DMS114 treated with DMSO at 0.1 percent for 48 hours (cell line): ENCODE measurements around the gene PDZD2.

Source experiments
- DNase-seq: peaks from one replicate; lab custom pipeline; 2025; ENCODE audit not compliant: unreplicated experiment; lab: John Stamatoyannopoulos, UW

The PDZD2 gene

GRCh38 chr5:31637851-31638250, 1.1 kb upstream of the PDZD2 start:
- no peak for DNase-seq

- DNase-seq, result no peak
Observed at GRCh38 chr5:31638345-31638744, 586 bp upstream of the PDZD2 start.

DNA sequence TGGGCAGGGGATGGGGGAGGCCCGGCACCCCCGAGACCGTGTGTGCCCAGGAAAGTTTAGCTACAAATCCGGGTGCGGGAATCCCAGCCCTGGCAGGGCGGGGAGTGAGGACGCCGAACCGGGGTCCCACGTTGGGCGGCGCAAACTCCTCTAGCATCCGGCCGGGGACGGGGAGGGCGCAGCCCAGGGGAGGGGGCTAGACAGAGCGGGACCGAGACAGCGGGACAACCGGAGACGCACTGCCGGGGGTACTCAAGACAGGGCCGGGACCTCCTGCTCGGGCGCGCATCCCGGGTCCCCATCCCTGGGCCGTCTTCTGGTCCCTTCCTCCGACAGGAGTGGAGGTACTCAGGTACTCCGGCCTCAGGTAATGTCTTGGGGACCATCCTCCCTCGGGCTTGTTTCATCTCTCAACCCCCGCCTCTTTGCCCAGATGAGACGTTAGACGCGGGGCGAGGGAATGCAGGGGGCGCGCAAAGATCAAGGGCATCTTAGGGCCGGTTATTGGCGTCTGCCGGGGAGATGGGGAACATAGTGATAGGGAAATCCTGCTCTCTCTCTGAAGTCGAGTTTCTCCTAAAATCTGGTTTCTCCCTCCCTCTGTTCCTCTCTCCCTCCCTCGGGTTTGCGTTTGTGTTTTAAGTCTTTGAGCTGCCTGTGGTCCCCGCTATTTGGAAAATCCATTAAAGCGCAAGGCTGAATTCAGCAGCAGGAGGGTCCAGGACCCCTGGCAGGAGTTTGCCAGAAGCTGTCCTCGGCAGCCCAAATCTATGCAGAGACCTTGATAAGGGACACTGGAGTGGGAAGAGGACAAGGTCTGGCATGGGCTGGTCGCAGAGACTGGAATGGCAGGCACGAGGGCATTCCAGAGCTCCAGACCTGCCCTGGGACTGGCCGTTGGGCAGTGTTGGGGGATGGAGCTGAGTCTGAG, 815 bp downstream of the PDZD2 start:
- DNase-seq, result no peak

- no peak for DNase-seq
Observed at GRCh38 chr5:31640573-31640972, 1.6 kb downstream of the PDZD2 start.

DNA sequence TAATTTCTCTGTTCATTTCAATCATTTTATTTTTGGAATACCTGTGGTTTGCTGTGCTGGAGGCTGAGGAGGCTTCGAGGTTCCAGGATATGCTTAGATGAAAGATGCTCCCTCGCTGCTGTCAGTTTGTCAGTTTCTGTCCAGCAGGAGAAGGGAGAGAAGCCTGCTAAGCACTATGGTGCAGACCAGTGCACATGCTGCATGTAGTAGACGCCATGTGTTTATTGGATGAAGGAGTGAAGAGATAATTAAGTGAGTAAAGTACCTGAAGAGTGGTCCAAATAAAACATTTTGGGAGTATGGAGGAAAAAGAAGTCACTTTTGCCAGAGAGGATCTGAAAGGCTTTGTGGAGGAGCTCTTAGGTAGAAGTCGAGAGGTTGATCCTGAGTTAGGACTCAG, 2.1 kb downstream of the PDZD2 start:
- DNase-seq, result no peak

DNA sequence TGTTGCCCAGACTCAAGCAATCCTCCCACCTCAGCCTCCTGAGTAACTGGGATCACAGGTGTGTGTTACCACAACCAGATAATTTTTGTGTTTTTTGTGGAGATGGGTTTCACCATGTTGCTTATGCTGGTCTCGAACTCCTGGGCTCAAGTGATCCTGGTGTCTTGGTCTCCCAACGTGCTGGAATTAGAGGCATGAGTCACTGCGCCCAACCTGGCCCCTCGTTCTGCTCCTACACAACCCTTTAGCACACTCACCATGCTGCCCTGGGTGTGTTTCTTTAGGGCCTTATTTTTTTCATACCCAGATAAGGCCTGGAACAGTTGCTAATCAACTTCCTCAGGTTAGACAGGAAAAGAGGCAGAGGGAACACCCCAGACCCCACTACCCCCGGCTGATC, 2.6 kb downstream of the PDZD2 start:
- no peak for DNase-seq

DNA sequence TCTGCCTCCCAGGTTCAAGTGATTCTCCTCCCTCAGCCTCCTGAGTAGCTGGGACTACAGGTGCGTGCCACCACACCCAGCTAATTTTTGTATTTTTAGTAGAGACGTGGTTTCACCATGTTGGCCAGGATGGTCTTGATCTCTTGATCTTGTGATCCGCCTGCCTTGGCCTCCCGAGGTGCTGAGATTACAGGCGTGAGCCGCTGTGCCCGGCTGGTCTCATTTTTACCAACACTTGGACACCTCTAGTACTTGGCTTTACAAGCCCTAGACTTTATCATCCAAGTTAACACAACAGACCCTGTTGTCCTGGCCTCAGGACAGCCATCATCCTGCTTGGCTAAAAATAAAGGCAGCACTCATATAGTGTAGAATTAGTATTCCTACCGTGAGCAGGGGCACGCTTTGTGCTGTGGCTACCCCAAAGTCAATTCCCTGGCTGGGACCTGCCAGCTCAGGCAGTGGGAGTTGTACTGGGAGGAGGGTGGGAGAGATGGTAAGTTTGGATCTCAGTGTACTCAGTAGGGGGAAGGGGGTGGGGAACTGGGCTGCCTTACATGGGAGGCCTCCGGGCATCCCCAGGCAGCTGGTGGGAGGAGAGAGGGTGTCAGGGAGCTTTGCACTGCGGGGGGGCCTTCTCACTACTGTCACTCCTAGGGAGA, 6.6 kb downstream of the PDZD2 start:
- no peak for DNase-seq

GRCh38 chr5:31648326-31648725, 9.4 kb downstream of the PDZD2 start:
- DNase-seq, result no peak

- no peak for DNase-seq
Observed at GRCh38 chr5:31651241-31651640, 12.3 kb downstream of the PDZD2 start.

GRCh38 chr5:31655491-31655890, 16.6 kb downstream of the PDZD2 start:
- DNase-seq, result no peak

DNA sequence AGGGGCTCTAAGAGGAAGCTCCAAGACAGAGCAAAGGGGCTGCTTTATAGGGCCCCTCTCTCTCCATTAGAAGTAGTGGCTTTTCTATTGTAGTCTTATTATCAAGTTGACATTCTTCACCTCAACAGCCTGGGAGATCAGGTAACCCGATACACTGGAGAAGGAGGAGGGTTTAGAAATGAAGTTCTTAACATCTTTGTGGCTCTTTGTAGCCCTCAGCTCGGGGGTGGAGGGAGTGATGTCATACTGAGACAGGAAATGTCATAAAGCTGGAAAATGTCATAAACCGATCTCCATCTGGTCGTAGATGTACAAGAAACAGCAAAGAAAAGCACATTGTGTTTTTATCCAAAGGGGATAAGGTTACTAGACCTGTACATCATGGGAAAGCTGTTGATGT, 17.9 kb downstream of the PDZD2 start:
- DNase-seq, result no peak

- DNase-seq, result no peak
Observed at GRCh38 chr5:31657315-31657979, 18.5 kb downstream of the PDZD2 start.

DNA sequence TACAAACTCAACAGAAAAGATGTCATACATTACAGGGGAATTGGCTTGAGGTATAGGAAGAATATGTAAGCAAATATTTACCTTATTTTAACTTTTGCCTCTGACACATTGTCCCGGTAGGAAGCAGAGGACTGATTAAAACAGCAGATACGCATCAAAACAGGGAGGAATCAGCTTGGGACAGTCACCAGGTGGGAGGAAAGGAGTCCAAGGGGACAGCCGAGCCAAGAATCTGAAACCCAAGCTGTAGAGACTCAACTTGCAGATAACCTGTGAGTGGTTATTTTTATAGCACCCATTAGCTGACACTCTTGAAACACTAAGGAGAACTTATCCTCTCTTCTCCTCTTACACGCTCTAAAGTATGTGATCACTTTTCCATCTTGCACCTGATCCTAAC, 22.3 kb downstream of the PDZD2 start:
- DNase-seq, result no peak

- DNase-seq, result no peak
Observed at GRCh38 chr5:31663519-31663918, 24.6 kb downstream of the PDZD2 start.

GRCh38 chr5:31664566-31664965, 25.6 kb downstream of the PDZD2 start:
- peak; percentile 7 for DNase-seq

GRCh38 chr5:31671339-31671741, 32.4 kb downstream of the PDZD2 start:
- DNase-seq, result no peak

DNA sequence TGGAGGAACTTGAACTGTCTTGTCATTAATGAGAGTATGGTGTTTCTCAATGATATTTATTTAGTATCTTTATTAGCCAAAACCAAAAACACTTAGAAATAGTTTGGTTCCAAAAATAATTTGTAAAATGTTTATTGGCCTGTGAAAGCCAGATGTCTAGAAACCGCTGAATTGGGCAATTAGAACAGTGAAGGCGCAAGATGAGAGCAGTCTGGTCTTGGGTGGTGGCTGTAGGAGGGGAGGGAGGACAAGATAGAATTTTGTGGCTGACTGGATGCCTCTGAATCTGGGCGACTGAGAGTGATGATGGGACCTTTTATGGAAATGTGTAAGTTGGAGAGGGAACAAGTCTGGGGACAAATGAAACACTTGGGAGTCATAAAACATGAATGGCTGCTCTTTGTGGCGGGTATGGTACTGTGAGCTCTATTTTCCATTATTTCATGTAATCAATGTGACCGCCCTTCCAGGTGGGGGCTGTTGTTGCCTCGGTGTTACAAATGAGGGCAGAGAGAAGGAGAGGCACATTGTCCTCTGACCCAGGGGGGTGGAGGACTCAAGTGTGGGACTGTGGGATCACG, 35.5 kb downstream of the PDZD2 start:
- no peak for DNase-seq

DNA sequence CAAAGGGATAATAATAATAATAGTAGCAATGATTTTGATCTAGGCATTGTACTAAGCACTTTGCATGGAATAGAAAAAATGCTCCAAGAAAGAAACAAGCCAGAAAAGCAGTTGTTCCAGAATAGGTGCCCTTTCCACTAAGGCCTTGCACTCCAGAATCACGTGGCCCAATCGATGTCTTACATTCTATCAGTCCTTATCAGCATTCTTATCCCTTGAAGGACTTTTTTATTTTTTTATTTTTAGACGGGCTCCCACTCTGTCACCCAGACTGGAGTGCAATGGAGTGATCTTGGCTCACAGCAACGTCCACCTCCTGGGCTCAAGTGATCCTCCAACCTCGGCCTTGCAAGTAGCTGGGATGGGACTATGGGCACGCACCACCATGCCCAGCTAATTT, 36.5 kb downstream of the PDZD2 start:
- no peak for DNase-seq

- DNase-seq, result no peak
Observed at GRCh38 chr5:31678180-31678579, 39.2 kb downstream of the PDZD2 start.

- no peak for DNase-seq
Observed at GRCh38 chr5:31680528-31680927, 41.6 kb downstream of the PDZD2 start.

GRCh38 chr5:31682025-31682424, 43.1 kb downstream of the PDZD2 start:
- DNase-seq, result no peak

- no peak for DNase-seq
Observed at GRCh38 chr5:31682851-31683250, 43.9 kb downstream of the PDZD2 start.
